ENCODE results near the gene PLEKHG2. TPM values are rescaled to one million over a fixed set of nuclear protein-coding genes. Genes with fewer than 3 reads are reported as not detected.

The PLEKHG2 gene
- total and polyA plus RNA-seq, 9 of the 15 experiments (the other 6 are each of a cell fraction or from before 2014, with no cell fraction given), result 0.98 to 45.7 (median 9.8) TPM

- TF ChIP-seq E2F4 (CRISPR knock-in tag; IDR thresholded peaks at IDR 0.05; ENCODE audit: low read depth) (no peak), FOXM1 (IDR thresholded peaks at IDR 0.05; ENCODE audit: low read depth) (no peak), FOXM1 (CRISPR knock-in tag; IDR thresholded peaks at IDR 0.05; ENCODE audit: low read depth) (peak; percentile 65; the same call in 1 of the 2 replicates)
Measured at GRCh38 chr19:39407660-39408391, 4.6 kb upstream of the PLEKHG2 start (continued).

GRCh38 chr19:39408392-39409207 lies 3.9 kb upstream of the PLEKHG2 start:
- Histone ChIP-seq H3K79me2 (ENCODE audit: control insufficient read depth, insufficient read depth, low read length) (peaks cover 52% of the 10 kb centered on the region), H3K9me3 (replicated peaks; ENCODE audit: control insufficient read depth, insufficient read depth, low read depth, low read length) (no peaks in the 10 kb centered on the region), H3K27ac (ENCODE audit: extremely low read depth, low read depth, low read length) (peak overlapping the region; percentile 98), H3K9me1 (ENCODE audit: control insufficient read depth, insufficient read depth, low read length) (no peaks in the 10 kb centered on the region), H3K4me1 (replicated peaks in 1 of 2; ENCODE audit: control insufficient read depth in 2 of 2, insufficient read depth in 2 of 2, low read length in 2 of 2) (peaks cover 47 to 76% of the 10 kb centered on the region in 2 experiments), H3K4me2 (ENCODE audit: insufficient read depth, low read length) (peak overlapping the region; percentile 85), H3K9ac (ENCODE audit: insufficient read depth in 1 of 2, low read depth in 2 of 2, low read length in 2 of 2) (peak overlapping the region; percentile 91 to 97), H3K36me3 (ENCODE audit: control insufficient read depth, insufficient read depth, low read length) (peaks cover 13% of the 10 kb centered on the region; the same call in 1 of the 3 replicates), H4K20me1 (replicated peaks; ENCODE audit: control insufficient read depth, insufficient read depth, low read length) (peaks cover 4% of the 10 kb centered on the region; the same call in 1 of the 2 replicates), H3K4me3 (peak overlapping the region; percentile 78), H2AFZ (ENCODE audit: low read depth, low read length) (no peak overlapping the region), H3K27me3 (ENCODE audit: control insufficient read depth in 2 of 2, insufficient read depth in 2 of 2, low read length in 2 of 2) (no peaks in the 10 kb centered on the region)
- ATAC-seq (no peak), FAIRE-seq (no peak), DNase-seq (ENCODE audit: extremely low read depth in 1 of 4, low spot score in 3 of 4) (peak in 1 of 4 experiments; percentile 14)
- ChIA-PET CTCF (ENCODE audit: low intra/inter-chr PET ratio) (interaction anchor here (0.6 to 0.8 kb wide), 2 partner anchors 11 to 522 kb away, joined by 3 to 5 read pairs; no protein-coding TSS in a partner anchor), POLR2A (interaction anchor here (0.7 to 4.0 kb wide), 8 partner anchors 11 to 217 kb away, joined by 3 to 18 read pairs (median 6); partner anchors contain the start of genes MED29, PAF1, RPS16 and SAMD4B)
- intact Hi-C loops (cut with micrococcal nuclease) (no loop called here), in situ Hi-C loops (cut with MboI) (no loop called here)
- WGBS (ENCODE audit: insufficient coverage, low coverage, missing lambda C conversion rate), result 50% methylated on average over 19 of the region's 20 CpGs
- no TSS peak for BruUV-seq (replicated peaks)
- TF ChIP-seq RBFOX2 (IDR thresholded peaks at IDR 0.05; ENCODE audit: low read depth, low read length), result peak; percentile 27; the same call in 1 of the 2 replicates
- TF ChIP-seq GMEB1 (CRISPR knock-in tag; IDR thresholded peaks at IDR 0.05), result no peak
- peak; percentile 67 for TF ChIP-seq POLR2G (IDR thresholded peaks at IDR 0.05; ENCODE audit: low read depth, low read length)
- TF ChIP-seq ZFX (CRISPR knock-in tag; IDR thresholded peaks at IDR 0.05), result peak; percentile 30; the same call in 1 of the 2 replicates
- TF ChIP-seq FOXA3 (CRISPR knock-in tag; conservative IDR thresholded peaks at IDR 0.05 in 1 of 2, IDR thresholded peaks at IDR 0.05 in 1 of 2), result no peak
- no peak for TF ChIP-seq MBD2 (IDR thresholded peaks at IDR 0.05; ENCODE audit: borderline replicate concordance, low read depth)
- TF ChIP-seq POLR2AphosphoS5 (IDR thresholded peaks at IDR 0.05; ENCODE audit: control insufficient read depth, insufficient read depth, low read depth, low read length), result peak; percentile 33; the same call in 1 of the 2 replicates
